Activated CD8-positive, alpha-beta memory T cell treated with anti-CD3 and anti-CD28 coated beads, Interleukin-2, amount 50 U/mL, for 1 hour (primary cell): Measurements from ENCODE around the gene RAD51B.
"Not testable (repeated sequence)": the region's sequence is repeated elsewhere in the genome, so short reads cannot be mapped to it uniquely, and the experiment has no call there.

Experiments used
- DNase-seq: peaks from one replicate; pipeline ENCODE4 v3.0.0-alpha.2; 2020; ENCODE audit errors: extremely low read depth

Gene RAD51B

GRCh38 chr14:68249661-68250451 is 430.3 kb downstream of the RAD51B start:
- no peak for DNase-seq

GRCh38 chr14:68250927-68251768 is 431.6 kb downstream of the RAD51B start:
- DNase-seq = no peak

GRCh38 chr14:68251769-68252100 is 432.2 kb downstream of the RAD51B start:
- DNase-seq = no peak

GRCh38 chr14:68253160-68253780 is 433.7 kb downstream of the RAD51B start:
- no peak for DNase-seq

- DNase-seq = no peak
These were observed 434.4 kb downstream of the RAD51B start for GRCh38 chr14:68253878-68254528.

- DNase-seq = no peak
These were observed 435.3 kb downstream of the RAD51B start for GRCh38 chr14:68254669-68255527.

- no peak for DNase-seq
These were observed 436.2 kb downstream of the RAD51B start for GRCh38 chr14:68255693-68256178.

- DNase-seq = no peak
These were observed 438.4 kb downstream of the RAD51B start for GRCh38 chr14:68257969-68258368.

- DNase-seq = not testable (repeated sequence)
These were observed 439.4 kb downstream of the RAD51B start for GRCh38 chr14:68258995-68259394.

GRCh38 chr14:68260121-68260520 is 440.5 kb downstream of the RAD51B start:
- DNase-seq = no peak

GRCh38 chr14:68261092-68261842 is 441.7 kb downstream of the RAD51B start:
- no peak for DNase-seq

GRCh38 chr14:68262567-68262966 is 443.0 kb downstream of the RAD51B start:
- DNase-seq = no peak

GRCh38 chr14:68263563-68264259 is 444.1 kb downstream of the RAD51B start:
- DNase-seq = no peak

GRCh38 chr14:68264260-68264569 is 444.6 kb downstream of the RAD51B start:
- DNase-seq = no peak

- DNase-seq = no peak
These were observed 447.4 kb downstream of the RAD51B start for GRCh38 chr14:68266998-68267397.

- no peak for DNase-seq
These were observed 448.6 kb downstream of the RAD51B start for GRCh38 chr14:68268197-68268596.

- DNase-seq = no peak
These were observed 449.1 kb downstream of the RAD51B start for GRCh38 chr14:68268719-68269118.

GRCh38 chr14:68269136-68269927 is 449.8 kb downstream of the RAD51B start:
- DNase-seq = no peak

- DNase-seq = no peak
These were observed 450.8 kb downstream of the RAD51B start for GRCh38 chr14:68270342-68270741.
